ENCODE data around the gene FA2H.
"Not testable (repeated sequence)": the region's sequence is repeated elsewhere in the genome, so short reads cannot be mapped to it uniquely, and the experiment has no call there.

FA2H gene, protein sequence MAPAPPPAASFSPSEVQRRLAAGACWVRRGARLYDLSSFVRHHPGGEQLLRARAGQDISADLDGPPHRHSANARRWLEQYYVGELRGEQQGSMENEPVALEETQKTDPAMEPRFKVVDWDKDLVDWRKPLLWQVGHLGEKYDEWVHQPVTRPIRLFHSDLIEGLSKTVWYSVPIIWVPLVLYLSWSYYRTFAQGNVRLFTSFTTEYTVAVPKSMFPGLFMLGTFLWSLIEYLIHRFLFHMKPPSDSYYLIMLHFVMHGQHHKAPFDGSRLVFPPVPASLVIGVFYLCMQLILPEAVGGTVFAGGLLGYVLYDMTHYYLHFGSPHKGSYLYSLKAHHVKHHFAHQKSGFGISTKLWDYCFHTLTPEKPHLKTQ

GRCh38 chr16:74774223-74775139, at the start of gene FA2H:
TSS of gene FA2H (minus strand) at chr16:74774820. CDS start at chr16:74774755, 65 bp downstream.
- Mint-ChIP-seq H3K4me1 (ENCODE audit: low read depth) (peaks cover 12% of the 10 kb centered on the region), H3K36me3 (ENCODE audit: low read depth) (no peaks in the 10 kb centered on the region), H3K27me3 (peaks cover 39% of the 10 kb centered on the region), H3K4me3 (peak within 1 kb of the TSS; percentile 62), H3K27ac (peak within 1 kb of the TSS; percentile 38), H3K9me3 (no peaks in the 10 kb centered on the region)

GRCh38 chr16:74817851-74818250, 43.2 kb upstream of the FA2H start:
- peaks cover 14% of the 10 kb centered on the region for H3K27me3 Mint-ChIP-seq
- H3K36me3 Mint-ChIP-seq (ENCODE audit: low read depth): no peaks in the 10 kb centered on the region
- no peaks in the 10 kb centered on the region for H3K9me3 Mint-ChIP-seq
- no peak overlapping the region for H3K4me3 Mint-ChIP-seq
- peaks cover 4% of the 10 kb centered on the region for H3K4me1 Mint-ChIP-seq (ENCODE audit: low read depth)
- no peak overlapping the region for H3K27ac Mint-ChIP-seq

- H3K4me1 Mint-ChIP-seq (ENCODE audit: low read depth): peaks cover 4% of the 10 kb centered on the region
- H3K36me3 Mint-ChIP-seq (ENCODE audit: low read depth): no peaks in the 10 kb centered on the region
- H3K4me3 Mint-ChIP-seq: no peak overlapping the region
- H3K9me3 Mint-ChIP-seq: no peaks in the 10 kb centered on the region
- H3K27ac Mint-ChIP-seq: no peak overlapping the region
- no peaks in the 10 kb centered on the region for H3K27me3 Mint-ChIP-seq
These were observed 38.6 kb upstream of the FA2H start for GRCh38 chr16:74813109-74813641.

- Mint-ChIP-seq H3K4me3 (no peak overlapping the region), H3K27ac (no peak overlapping the region), H3K4me1 (ENCODE audit: low read depth) (peaks cover 4% of the 10 kb centered on the region), H3K36me3 (ENCODE audit: low read depth) (no peaks in the 10 kb centered on the region), H3K9me3 (peaks cover 1% of the 10 kb centered on the region), H3K27me3 (peaks cover under 1% of the 10 kb centered on the region)
These were observed 37.3 kb upstream of the FA2H start for GRCh38 chr16:74811911-74812310.

DNA sequence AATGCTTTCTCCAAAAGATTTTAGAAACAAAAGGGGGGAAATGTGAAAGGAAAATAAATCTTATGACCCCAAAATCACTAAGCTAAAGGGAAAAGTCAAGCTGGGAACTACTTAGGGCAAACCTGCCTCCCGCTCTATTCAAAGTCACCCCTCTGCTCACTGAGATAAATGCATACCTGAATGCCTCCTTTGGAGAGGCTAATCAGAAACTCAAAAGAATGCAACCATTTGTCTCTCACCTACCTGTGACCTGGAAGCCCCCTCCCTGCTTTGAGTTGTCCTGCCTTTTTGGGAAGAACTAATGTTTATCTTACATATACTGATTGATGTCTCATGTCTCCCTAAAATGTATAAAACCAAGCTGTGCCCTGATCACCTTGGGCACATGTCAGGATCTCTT, 36.6 kb upstream of the FA2H start:
- not testable (repeated sequence) for H3K4me1 Mint-ChIP-seq (ENCODE audit: low read depth); H3K27ac Mint-ChIP-seq; H3K36me3 Mint-ChIP-seq (ENCODE audit: low read depth); H3K27me3 Mint-ChIP-seq; H3K4me3 Mint-ChIP-seq; H3K9me3 Mint-ChIP-seq

- Mint-ChIP-seq H3K4me1 (ENCODE audit: low read depth) (no peaks in the 10 kb centered on the region), H3K9me3 (peaks cover 8% of the 10 kb centered on the region), H3K36me3 (ENCODE audit: low read depth) (no peaks in the 10 kb centered on the region)
These were observed 32.5 kb upstream of the FA2H start for GRCh38 chr16:74807052-74807646.

DNA sequence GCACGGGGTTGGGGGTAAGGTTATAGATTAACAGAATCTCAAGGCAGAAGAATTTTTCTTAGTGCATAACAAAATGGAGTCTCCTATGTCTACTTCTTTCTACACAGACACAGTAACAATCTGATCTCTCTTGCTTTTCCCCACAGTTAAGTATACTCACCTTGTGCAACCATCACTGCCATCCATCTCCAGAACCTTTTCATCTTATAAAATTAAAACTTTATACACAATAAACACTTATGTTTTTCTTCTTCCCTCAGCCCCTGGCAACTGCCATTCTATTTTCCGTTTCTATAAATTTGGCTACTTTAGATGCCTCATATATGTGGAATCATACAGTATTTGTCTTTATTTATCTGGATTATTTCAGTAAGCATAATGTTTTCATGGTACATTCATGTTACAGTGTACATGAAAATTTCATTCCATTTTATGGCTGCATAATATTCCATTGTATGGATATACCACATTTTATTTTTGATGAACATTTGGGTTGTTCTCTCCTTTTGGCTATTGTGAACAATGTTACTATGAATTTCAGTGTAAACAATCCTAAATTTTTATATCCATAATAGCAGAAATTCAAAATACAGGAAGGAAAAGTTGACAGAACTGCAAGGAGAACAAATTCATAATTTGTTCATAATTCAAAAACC, 25.7 kb upstream of the FA2H start:
- Mint-ChIP-seq H3K9me3 (peaks cover 7% of the 10 kb centered on the region), H3K27ac (no peak overlapping the region), H3K27me3 (peaks cover 26% of the 10 kb centered on the region), H3K4me3 (no peak overlapping the region), H3K4me1 (ENCODE audit: low read depth) (no peaks in the 10 kb centered on the region), H3K36me3 (ENCODE audit: low read depth) (no peaks in the 10 kb centered on the region)

More at GRCh38 chr16:74807052-74807646, 32.5 kb upstream of the FA2H start:
- Mint-ChIP-seq H3K27ac (no peak overlapping the region), H3K27me3 (peaks cover 15% of the 10 kb centered on the region), H3K4me3 (no peak overlapping the region)

- H3K36me3 Mint-ChIP-seq (ENCODE audit: low read depth): no peaks in the 10 kb centered on the region
- H3K27ac Mint-ChIP-seq: no peak overlapping the region
- no peak overlapping the region for H3K4me3 Mint-ChIP-seq
- H3K4me1 Mint-ChIP-seq (ENCODE audit: low read depth): no peaks in the 10 kb centered on the region
- peaks cover 4% of the 10 kb centered on the region for H3K9me3 Mint-ChIP-seq
- peaks cover 34% of the 10 kb centered on the region for H3K27me3 Mint-ChIP-seq
These were observed 22.8 kb upstream of the FA2H start for GRCh38 chr16:74797414-74797813.

DNA sequence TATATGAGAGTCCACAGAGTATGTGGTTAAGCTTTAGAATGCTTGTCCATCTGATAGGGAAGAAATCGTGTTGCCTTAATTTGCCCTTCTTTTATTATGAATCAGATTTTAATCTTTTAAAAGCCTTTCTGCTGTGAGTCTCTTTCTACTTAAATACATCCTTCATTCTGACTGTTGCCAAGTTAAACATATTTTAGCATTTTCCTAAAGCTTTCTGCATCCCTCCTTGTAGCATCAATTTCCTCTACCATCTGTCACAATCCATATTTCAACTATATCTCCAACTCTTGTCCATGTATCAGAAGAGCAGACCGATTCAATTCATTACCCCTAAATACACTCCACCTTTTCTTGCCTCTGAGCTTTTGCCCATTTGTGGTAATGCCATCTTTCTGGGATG, 20.5 kb upstream of the FA2H start:
- H3K9me3 Mint-ChIP-seq: peaks cover 6% of the 10 kb centered on the region
- H3K27ac Mint-ChIP-seq: no peak overlapping the region
- no peak overlapping the region for H3K4me3 Mint-ChIP-seq
- H3K27me3 Mint-ChIP-seq: peaks cover 35% of the 10 kb centered on the region
- H3K36me3 Mint-ChIP-seq (ENCODE audit: low read depth): no peaks in the 10 kb centered on the region
- no peaks in the 10 kb centered on the region for H3K4me1 Mint-ChIP-seq (ENCODE audit: low read depth)

DNA sequence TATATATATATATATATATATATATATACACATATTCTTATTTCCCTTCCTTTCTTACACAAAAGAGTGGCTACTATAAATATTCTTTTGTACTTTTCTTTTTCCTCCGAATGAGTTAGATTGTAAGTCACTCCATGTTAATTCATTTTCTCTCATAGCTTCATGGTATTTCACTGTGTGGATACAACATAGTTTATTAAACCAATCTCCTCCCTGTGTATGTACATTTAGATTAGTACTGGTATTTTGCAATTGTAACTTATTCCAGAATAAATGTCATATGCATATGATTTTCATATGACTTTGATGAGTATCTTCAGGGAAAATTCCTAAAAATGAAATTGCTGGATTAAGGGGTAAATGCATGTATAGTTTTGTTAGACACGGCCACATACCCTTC, 20.0 kb upstream of the FA2H start:
- no peak overlapping the region for H3K27ac Mint-ChIP-seq
- no peak overlapping the region for H3K4me3 Mint-ChIP-seq
- no peaks in the 10 kb centered on the region for H3K36me3 Mint-ChIP-seq (ENCODE audit: low read depth)
- peaks cover 35% of the 10 kb centered on the region for H3K27me3 Mint-ChIP-seq
- peaks cover 6% of the 10 kb centered on the region for H3K9me3 Mint-ChIP-seq
- no peaks in the 10 kb centered on the region for H3K4me1 Mint-ChIP-seq (ENCODE audit: low read depth)

DNA sequence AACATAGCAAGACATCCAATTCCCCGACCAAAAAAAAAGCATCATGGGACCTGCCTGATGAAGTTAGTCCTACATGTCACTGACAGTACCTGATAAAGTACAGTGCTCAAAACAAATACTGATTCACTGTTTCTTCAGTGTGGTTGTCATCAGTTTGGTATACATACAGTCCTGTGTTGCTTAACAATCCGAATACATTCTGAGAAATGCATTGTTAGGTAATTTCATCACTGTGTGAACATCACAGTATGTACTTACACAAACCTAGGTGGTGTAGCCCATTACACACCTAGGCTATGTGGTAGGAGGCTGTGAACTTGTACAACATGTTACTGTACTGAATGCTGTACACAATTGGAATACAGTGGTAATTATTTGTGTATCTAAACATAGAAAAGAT, 19.0 kb upstream of the FA2H start:
- Mint-ChIP-seq H3K27me3 (peaks cover 39% of the 10 kb centered on the region), H3K4me1 (ENCODE audit: low read depth) (no peaks in the 10 kb centered on the region), H3K36me3 (ENCODE audit: low read depth) (no peaks in the 10 kb centered on the region), H3K4me3 (no peak overlapping the region), H3K9me3 (peaks cover 6% of the 10 kb centered on the region), H3K27ac (no peak overlapping the region)

DNA sequence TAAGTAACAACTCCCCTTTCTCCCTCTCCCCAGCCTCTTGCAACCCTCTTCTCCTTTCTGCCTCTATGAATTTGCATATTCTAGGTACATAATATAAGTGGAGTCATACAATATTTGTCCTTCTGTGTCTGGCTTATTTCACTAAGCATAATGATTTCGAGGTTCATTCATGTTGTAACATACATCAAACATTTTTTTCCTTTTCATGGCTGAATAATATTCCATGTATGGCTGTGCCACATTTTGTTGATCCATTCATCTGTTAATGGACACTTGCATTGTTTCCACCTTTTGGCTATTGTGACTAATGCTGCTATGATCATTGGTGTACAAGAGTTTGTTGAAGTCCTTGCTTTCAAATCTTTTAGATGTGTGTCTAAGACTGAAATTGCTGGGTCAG, 17.6 kb upstream of the FA2H start:
- no peaks in the 10 kb centered on the region for H3K36me3 Mint-ChIP-seq (ENCODE audit: low read depth)
- H3K9me3 Mint-ChIP-seq: peaks cover 6% of the 10 kb centered on the region
- no peak overlapping the region for H3K4me3 Mint-ChIP-seq
- no peaks in the 10 kb centered on the region for H3K4me1 Mint-ChIP-seq (ENCODE audit: low read depth)
- peaks cover 39% of the 10 kb centered on the region for H3K27me3 Mint-ChIP-seq
- no peak overlapping the region for H3K27ac Mint-ChIP-seq

- not testable (repeated sequence) for H3K27ac Mint-ChIP-seq; H3K4me1 Mint-ChIP-seq (ENCODE audit: low read depth); H3K36me3 Mint-ChIP-seq (ENCODE audit: low read depth); H3K9me3 Mint-ChIP-seq; H3K4me3 Mint-ChIP-seq
- peaks cover 37% of the 10 kb centered on the region for H3K27me3 Mint-ChIP-seq
These were observed 17.1 kb upstream of the FA2H start for GRCh38 chr16:74791749-74792148.

DNA sequence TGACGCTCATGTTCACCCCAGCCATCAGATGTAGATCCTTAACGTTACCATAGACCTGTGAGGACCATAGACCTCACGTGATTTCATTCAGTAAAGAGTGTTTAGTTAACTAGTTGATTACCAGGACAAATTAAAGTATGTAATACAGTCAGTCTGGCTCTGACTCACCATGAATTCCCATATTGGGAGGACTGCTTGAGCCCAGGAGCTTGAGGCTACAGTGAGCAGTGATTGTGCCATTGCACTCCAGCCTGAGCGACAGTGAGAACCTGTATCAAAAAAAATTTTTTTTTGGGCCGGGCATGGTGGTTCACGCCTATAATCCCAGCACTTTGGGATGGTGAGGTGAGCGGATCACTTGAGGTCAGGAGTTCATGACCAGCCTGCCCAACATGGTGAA, 13.5 kb upstream of the FA2H start:
- Mint-ChIP-seq H3K27ac (no peak overlapping the region), H3K4me1 (ENCODE audit: low read depth) (no peaks in the 10 kb centered on the region), H3K27me3 (peaks cover 14% of the 10 kb centered on the region), H3K9me3 (peaks cover 6% of the 10 kb centered on the region), H3K36me3 (ENCODE audit: low read depth) (no peaks in the 10 kb centered on the region), H3K4me3 (no peak overlapping the region)

All from stimulated activated naive CD8-positive, alpha-beta T cell treated with anti-CD3 and anti-CD28 coated beads, Interleukin-15, Interleukin-2, amounts not matched to agents 100 ng/mL and 50 ng/mL, for 24 hours (primary cell).